Measurements from ENCODE around the gene CDRT4.

CDRT4 gene

GRCh38 chr17:15483431-15483830 lies 16.0 kb upstream of the CDRT4 start:
- no peak for DNase-seq (ENCODE audit: low read depth)
- TF ChIP-seq CTCF (conservative IDR thresholded peaks at IDR 0.05; ENCODE audit: low read depth, low read length) = no peak

GRCh38 chr17:15482476-15482875 lies 15.1 kb upstream of the CDRT4 start:
- H3K4me3 ChIP-seq (ENCODE audit: low read depth, low read length) = no peak overlapping the region
- DNase-seq (ENCODE audit: low read depth) = no peak
- TF ChIP-seq CTCF (conservative IDR thresholded peaks at IDR 0.05; ENCODE audit: low read depth, low read length) = no peak

More at GRCh38 chr17:15483431-15483830, 16.0 kb upstream of the CDRT4 start:
- H3K4me3 ChIP-seq (ENCODE audit: low read depth, low read length) = no peak overlapping the region

GRCh38 chr17:15481481-15481880 lies 14.1 kb upstream of the CDRT4 start:
- no peak overlapping the region for H3K4me3 ChIP-seq (ENCODE audit: low read depth, low read length)
- TF ChIP-seq CTCF (conservative IDR thresholded peaks at IDR 0.05; ENCODE audit: low read depth, low read length) = no peak
- no peak for DNase-seq (ENCODE audit: low read depth)

GRCh38 chr17:15480204-15480603 lies 12.8 kb upstream of the CDRT4 start:
- DNase-seq (ENCODE audit: low read depth) = no peak
- no peak for TF ChIP-seq CTCF (conservative IDR thresholded peaks at IDR 0.05; ENCODE audit: low read depth, low read length)
- no peak overlapping the region for H3K4me3 ChIP-seq (ENCODE audit: low read depth, low read length)

- DNase-seq (ENCODE audit: low read depth) = no peak
- no peak overlapping the region for H3K4me3 ChIP-seq (ENCODE audit: low read depth, low read length)
- no peak for TF ChIP-seq CTCF (conservative IDR thresholded peaks at IDR 0.05; ENCODE audit: low read depth, low read length)
Observed at GRCh38 chr17:15479703-15480102, 12.3 kb upstream of the CDRT4 start.

GRCh38 chr17:15478845-15479244 lies 11.4 kb upstream of the CDRT4 start:
- H3K4me3 ChIP-seq (ENCODE audit: low read depth, low read length) = no peak overlapping the region
- no peak for DNase-seq (ENCODE audit: low read depth)
- TF ChIP-seq CTCF (conservative IDR thresholded peaks at IDR 0.05; ENCODE audit: low read depth, low read length) = no peak

GRCh38 chr17:15475631-15476354 lies 8.4 kb upstream of the CDRT4 start:
- no peak overlapping the region for H3K4me3 ChIP-seq (ENCODE audit: low read depth, low read length)
- no peak for TF ChIP-seq CTCF (conservative IDR thresholded peaks at IDR 0.05; ENCODE audit: low read depth, low read length)
- DNase-seq (ENCODE audit: low read depth) = peak; percentile 56
